WERI-Rb-1 (cell line): ENCODE measurements around the gene ADCYAP1R1.

ENCODE experiments used
- DNase-seq: peaks from one replicate; pipeline ENCODE4 v3.0.0-alpha.2; 2020
- H3K27ac ChIP-seq: fragments of 250-450 bp; sonication (Bioruptor Pico); 2 replicates; pipeline ENCODE4 v1.5.1; 2020; ENCODE audit warnings: mild to moderate bottlenecking, moderate library complexity
- H3K27me3 ChIP-seq: fragments of 250-450 bp; sonication (Bioruptor Pico); 2 replicates; pipeline ENCODE4 v1.5.1; 2021; ENCODE audit warnings: mild to moderate bottlenecking, low read depth, moderate library complexity; ENCODE audit not compliant: insufficient read depth, severe bottlenecking
- H3K36me3 ChIP-seq: fragments of 250-450 bp; sonication (Bioruptor Pico); 2 replicates; pipeline ENCODE4 v1.5.1; 2020; ENCODE audit warnings: mild to moderate bottlenecking, moderate library complexity
- H3K4me3 ChIP-seq: 2 replicates; pipeline ENCODE4 v1.5.1; 2011; ENCODE audit warnings: low read depth, mild to moderate bottlenecking, control low read depth, low read length
- H3K9me3 ChIP-seq: fragments of 250-450 bp; sonication (Bioruptor Pico); 2 replicates; pipeline ENCODE4 v1.5.1; 2021; ENCODE audit warnings: mild to moderate bottlenecking, moderate library complexity; ENCODE audit not compliant: severe bottlenecking
- TF ChIP-seq, protein P1 (sequence below): IDR thresholded peaks from 2 replicates; pipeline ENCODE4 v1.5.1; 2011; ENCODE audit warnings: low read depth, mild to moderate bottlenecking, control low read depth, inconsistent platforms, low read length

Gene ADCYAP1R1

DNA sequence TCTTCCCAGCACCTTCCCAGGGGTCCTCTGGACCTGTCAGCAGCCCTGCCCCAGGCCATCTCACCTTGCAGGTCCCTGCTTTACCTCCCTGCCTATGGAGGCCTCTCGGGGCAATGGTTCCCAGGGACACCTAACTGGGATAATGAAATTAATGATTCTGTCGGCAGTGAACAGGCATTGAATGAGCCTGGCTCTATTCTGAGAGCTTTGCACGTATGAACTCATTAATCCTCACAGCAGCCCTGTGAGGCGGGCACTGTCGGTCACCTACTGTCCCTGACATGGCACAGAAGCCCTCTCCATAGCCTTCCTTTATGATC is 22.9 kb downstream of the ADCYAP1R1 start:
- Histone ChIP-seq H3K27me3 (no peaks in the 10 kb centered on the region), H3K9me3 (no peaks in the 10 kb centered on the region), H3K27ac (no peak overlapping the region), H3K4me3 (no peak overlapping the region), H3K36me3 (no peaks in the 10 kb centered on the region)
- no peak for DNase-seq
- TF ChIP-seq, protein P1, sequence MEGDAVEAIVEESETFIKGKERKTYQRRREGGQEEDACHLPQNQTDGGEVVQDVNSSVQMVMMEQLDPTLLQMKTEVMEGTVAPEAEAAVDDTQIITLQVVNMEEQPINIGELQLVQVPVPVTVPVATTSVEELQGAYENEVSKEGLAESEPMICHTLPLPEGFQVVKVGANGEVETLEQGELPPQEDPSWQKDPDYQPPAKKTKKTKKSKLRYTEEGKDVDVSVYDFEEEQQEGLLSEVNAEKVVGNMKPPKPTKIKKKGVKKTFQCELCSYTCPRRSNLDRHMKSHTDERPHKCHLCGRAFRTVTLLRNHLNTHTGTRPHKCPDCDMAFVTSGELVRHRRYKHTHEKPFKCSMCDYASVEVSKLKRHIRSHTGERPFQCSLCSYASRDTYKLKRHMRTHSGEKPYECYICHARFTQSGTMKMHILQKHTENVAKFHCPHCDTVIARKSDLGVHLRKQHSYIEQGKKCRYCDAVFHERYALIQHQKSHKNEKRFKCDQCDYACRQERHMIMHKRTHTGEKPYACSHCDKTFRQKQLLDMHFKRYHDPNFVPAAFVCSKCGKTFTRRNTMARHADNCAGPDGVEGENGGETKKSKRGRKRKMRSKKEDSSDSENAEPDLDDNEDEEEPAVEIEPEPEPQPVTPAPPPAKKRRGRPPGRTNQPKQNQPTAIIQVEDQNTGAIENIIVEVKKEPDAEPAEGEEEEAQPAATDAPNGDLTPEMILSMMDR = no peak

DNA sequence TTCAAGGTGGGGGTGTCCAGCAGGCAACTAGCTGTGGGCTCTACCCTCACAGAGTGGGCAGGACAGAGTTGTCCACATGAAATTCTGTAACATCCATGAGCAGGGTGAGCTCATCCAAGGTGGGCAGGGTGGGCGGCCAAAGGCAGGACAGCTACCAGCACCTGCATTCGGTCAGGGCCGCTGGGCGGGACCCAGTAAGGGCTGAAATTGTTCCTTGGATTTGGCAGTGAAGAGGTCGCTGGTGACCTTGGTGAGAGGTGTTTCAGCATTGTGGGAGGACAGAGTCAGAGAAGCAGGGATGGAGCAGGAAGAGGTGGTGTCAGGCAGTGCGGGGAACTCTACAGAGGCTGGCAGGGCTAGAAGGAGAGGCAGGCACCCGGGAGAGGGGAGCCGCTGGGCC is 23.9 kb downstream of the ADCYAP1R1 start:
- Histone ChIP-seq H3K9me3 (no peaks in the 10 kb centered on the region), H3K27me3 (no peaks in the 10 kb centered on the region), H3K4me3 (no peak overlapping the region), H3K36me3 (no peaks in the 10 kb centered on the region), H3K27ac (no peak overlapping the region)
- DNase-seq = no peak
- TF ChIP-seq, protein P1 = no peak

DNA sequence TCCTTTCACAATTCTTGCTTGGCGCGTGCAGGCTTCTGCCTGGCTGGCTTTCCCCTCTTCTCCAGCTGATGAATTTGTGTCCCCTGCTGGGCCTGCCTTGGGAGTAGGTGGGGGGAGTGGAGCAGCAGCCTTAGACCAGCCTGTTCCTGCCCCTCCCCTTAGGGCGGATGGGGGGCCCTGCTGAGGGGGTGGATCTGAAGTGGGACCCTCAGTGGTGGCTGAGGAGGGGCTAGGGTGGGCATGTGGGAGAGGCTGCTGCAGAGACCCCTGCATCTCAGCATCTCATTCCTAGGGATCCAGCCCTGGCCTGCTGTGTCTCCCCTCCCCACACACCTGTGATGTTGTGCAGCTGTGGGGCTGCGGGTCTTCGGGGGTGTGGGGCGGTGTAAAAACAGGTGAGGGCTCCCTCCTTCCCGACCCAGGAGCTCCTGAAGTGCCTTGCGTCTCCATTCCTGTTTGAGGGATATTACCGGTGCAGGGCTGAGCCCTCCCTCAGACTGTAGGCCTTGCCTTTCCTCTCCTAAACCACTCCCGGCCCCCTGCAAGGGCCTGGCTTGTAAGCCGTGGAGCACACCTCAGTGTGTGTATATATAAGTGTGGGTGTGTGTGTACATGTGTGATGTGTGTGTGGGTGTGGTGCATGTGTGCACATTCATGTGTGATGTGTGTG is 24.7 kb downstream of the ADCYAP1R1 start:
- DNase-seq = no peak
- Histone ChIP-seq H3K36me3 (no peaks in the 10 kb centered on the region), H3K27me3 (no peaks in the 10 kb centered on the region), H3K4me3 (no peak overlapping the region), H3K9me3 (no peaks in the 10 kb centered on the region), H3K27ac (no peak overlapping the region)
- TF ChIP-seq, protein P1 = no peak

DNA sequence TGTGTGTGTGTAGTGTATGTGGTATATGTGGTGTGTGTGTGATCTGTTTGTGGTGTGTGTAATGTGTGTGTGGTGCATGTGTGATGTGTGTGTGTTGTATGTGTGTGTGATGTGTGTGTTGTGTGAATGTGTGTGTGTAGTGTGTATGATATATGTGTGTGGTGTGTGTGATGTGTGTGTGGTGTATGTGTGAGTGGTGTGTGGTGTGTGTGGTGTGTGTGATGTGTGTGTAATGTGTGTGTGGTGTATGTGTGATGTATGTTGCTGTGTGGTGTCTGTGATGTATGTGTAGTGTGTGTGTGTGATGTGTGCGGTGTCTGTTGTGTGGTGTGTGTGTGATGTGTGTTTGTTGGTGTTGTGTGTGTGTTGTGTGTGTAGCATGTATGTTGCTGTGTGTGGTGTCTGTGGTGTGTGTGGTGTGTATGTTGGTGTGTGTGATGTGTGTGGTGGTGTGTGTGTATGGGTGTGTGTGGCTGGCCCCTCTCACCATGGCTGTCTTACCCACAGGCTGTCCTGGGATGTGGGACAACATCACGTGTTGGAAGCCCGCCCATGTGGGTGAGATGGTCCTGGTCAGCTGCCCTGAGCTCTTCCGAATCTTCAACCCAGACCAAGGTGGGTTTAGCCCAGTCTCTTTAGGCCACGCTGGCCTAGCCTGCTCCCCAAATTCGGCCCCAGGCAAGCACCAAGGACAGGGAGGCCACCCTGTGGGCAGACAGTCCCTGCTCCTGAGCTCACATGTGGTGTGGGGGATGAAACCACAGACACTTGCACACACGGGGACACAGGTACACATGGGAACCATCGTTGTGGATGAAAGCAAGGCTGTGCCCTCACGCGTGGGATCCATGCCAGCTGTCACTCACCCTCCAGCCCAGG is 25.6 kb downstream of the ADCYAP1R1 start:
- no peaks in the 10 kb centered on the region for H3K9me3 ChIP-seq
- no peaks in the 10 kb centered on the region for H3K36me3 ChIP-seq
- no peak overlapping the region for H3K4me3 ChIP-seq
- no peak overlapping the region for H3K27ac ChIP-seq
- no peak for DNase-seq
- TF ChIP-seq, protein P1 = no peak
- H3K27me3 ChIP-seq = no peaks in the 10 kb centered on the region

DNA sequence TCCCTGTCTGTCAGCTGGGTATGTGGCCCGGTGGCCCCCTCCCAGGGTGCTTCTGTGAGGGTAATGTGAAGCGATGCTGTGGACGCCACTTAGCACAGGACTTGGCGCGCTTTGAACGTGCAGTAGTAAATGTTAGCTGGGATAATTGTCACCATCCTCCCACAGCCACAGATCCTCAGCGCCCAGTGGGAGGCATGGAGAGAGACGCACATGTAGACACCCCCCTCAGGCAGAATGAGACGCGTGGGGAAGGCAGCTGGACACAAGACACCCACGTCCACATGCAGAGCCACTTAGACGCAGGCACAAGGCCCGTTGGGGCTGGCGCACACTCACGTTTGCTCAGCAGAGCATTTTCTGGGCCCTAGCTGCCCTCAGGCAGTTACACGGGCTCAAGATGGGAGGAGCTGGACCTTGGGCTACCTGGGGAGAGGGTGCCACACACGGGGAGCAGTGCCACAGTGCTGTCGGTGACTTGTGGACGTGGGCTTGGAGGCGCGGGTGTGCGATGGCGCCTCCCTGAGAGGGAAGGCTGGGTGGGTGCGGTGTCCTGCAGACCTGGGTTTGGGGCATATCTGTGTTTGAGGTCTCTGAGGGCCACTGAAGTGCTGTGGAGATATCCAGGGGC is 26.4 kb downstream of the ADCYAP1R1 start:
- H3K27me3 ChIP-seq = no peaks in the 10 kb centered on the region
- H3K9me3 ChIP-seq = no peaks in the 10 kb centered on the region
- H3K4me3 ChIP-seq = no peak overlapping the region
- TF ChIP-seq, protein P1 = no peak
- no peaks in the 10 kb centered on the region for H3K36me3 ChIP-seq
- no peak for DNase-seq
- no peak overlapping the region for H3K27ac ChIP-seq
